Neural progenitor cell (in vitro differentiated cells): ENCODE measurements around the gene ARHGEF4.

Experiments
- CTCF ChIP-seq: fragments of 200-600 bp; sonication (generic); IDR thresholded peaks from 2 replicates; pipeline ENCODE4 v1.5.1; 2017; ENCODE audit warnings: antibody characterized with exemption, mild to moderate bottlenecking
- EZH2 ChIP-seq: fragments of 200-600 bp; sonication (generic); IDR thresholded peaks from 2 replicates; pipeline ENCODE4 v1.6.1; 2017; ENCODE audit warnings: antibody characterized with exemption, mild to moderate bottlenecking, moderate library complexity

- TF ChIP-seq CTCF (no peak), EZH2 (no peak)
Observed at GRCh38 chr2:130834931-130835765, 1.6 kb upstream of the ARHGEF4 start.
